Trophoblast cell (in vitro differentiated cells and primary cell): ENCODE measurements around the gene SLC35A4.

Source experiments
- DNase-seq, 2 donors: peaks; one replicate each; pipeline ENCODE4 v3.0.0-alpha.2; 2016
- H2AFZ ChIP-seq: 2 replicates; pipeline ENCODE4 v1.6.1; 2013; ENCODE audit warnings: low read length, moderate library complexity, mild to moderate bottlenecking; ENCODE audit not compliant: insufficient read depth, poor library complexity
- H2AK5ac ChIP-seq: 2 replicates; pipeline ENCODE4 v1.6.1; 2013; ENCODE audit warnings: mild to moderate bottlenecking, low read length
- H2BK120ac ChIP-seq: 2 replicates; pipeline ENCODE4 v1.6.1; 2013; ENCODE audit warnings: low read length, mild to moderate bottlenecking, moderate library complexity; ENCODE audit not compliant: insufficient read depth, poor library complexity
- H2BK12ac ChIP-seq: 2 replicates; pipeline ENCODE4 v1.6.1; 2013; ENCODE audit warnings: mild to moderate bottlenecking, low read length, moderate library complexity
- H2BK5ac ChIP-seq: 2 replicates; pipeline ENCODE4 v1.6.1; 2013; ENCODE audit warnings: low read length, low read depth, moderate library complexity, mild to moderate bottlenecking; ENCODE audit not compliant: poor library complexity
- H3K14ac ChIP-seq: 2 replicates; pipeline ENCODE4 v1.6.1; 2013; ENCODE audit warnings: mild to moderate bottlenecking, low read length
- H3K18ac ChIP-seq: 2 replicates; pipeline ENCODE4 v1.6.1; 2013; ENCODE audit warnings: mild to moderate bottlenecking, low read length
- H3K23ac ChIP-seq: 2 replicates; pipeline ENCODE4 v1.6.1; 2013; ENCODE audit warnings: low read length
- H3K27ac ChIP-seq: 2 replicates; pipeline ENCODE4 v1.5.1; 2013; ENCODE audit warnings: low read depth, mild to moderate bottlenecking, inconsistent platforms, low read length, moderate library complexity
- H3K27me3 ChIP-seq: 2 replicates; pipeline ENCODE4 v1.6.1; 2013; ENCODE audit warnings: inconsistent platforms, mild to moderate bottlenecking, low read length, moderate library complexity; ENCODE audit not compliant: insufficient read depth
- H3K36me3 ChIP-seq, 2 experiments: 1 replicate in 1 of 2; 2 replicates in 1 of 2; pipeline ENCODE4 v1.6.1; 2013; ENCODE audit warnings: low read length in 2 of 2, mild to moderate bottlenecking in 2 of 2, moderate library complexity in 1 of 2; ENCODE audit not compliant: insufficient read depth in 2 of 2, control insufficient read depth in 1 of 2
- H3K4ac ChIP-seq: 2 replicates; pipeline ENCODE4 v1.6.1; 2013; ENCODE audit warnings: low read depth, mild to moderate bottlenecking, low read length, moderate library complexity
- H3K4me1 ChIP-seq, 2 experiments: 1 replicate in 1 of 2; 2 replicates in 1 of 2; pipeline ENCODE4 v1.6.1; 2013; ENCODE audit warnings: low read length in 2 of 2, mild to moderate bottlenecking in 2 of 2, moderate library complexity in 1 of 2; ENCODE audit not compliant: insufficient read depth in 2 of 2, control insufficient read depth in 1 of 2
- H3K4me2 ChIP-seq: 2 replicates; pipeline ENCODE4 v1.6.1; 2013; ENCODE audit warnings: inconsistent platforms, mild to moderate bottlenecking, low read length, moderate library complexity
- H3K4me3 ChIP-seq: 2 replicates; pipeline ENCODE4 v1.5.1; 2013; ENCODE audit warnings: mild to moderate bottlenecking, low read depth, low read length, inconsistent platforms
- H3K79me1 ChIP-seq: one replicate; pipeline ENCODE4 v1.6.1; 2013; ENCODE audit warnings: low read length
- H3K79me2 ChIP-seq: 2 replicates; pipeline ENCODE4 v1.6.1; 2013; ENCODE audit warnings: low read length, mild to moderate bottlenecking; ENCODE audit not compliant: control insufficient read depth, insufficient read depth, poor library complexity
- H3K9ac ChIP-seq: 2 replicates; pipeline ENCODE4 v1.6.1; 2013; ENCODE audit warnings: mild to moderate bottlenecking, low read length
- H3K9me3 ChIP-seq: 2 replicates; pipeline ENCODE4 v1.6.1; 2013; ENCODE audit warnings: low read depth, mild to moderate bottlenecking, control low read depth, inconsistent platforms, low read length; ENCODE audit not compliant: insufficient read depth
- H4K12ac ChIP-seq: 2 replicates; pipeline ENCODE4 v1.6.1; 2013; ENCODE audit warnings: low read depth, mild to moderate bottlenecking, low read length, moderate library complexity
- H4K8ac ChIP-seq: 2 replicates; pipeline ENCODE4 v1.6.1; 2013; ENCODE audit warnings: low read depth, mild to moderate bottlenecking, low read length, moderate library complexity
- H4K91ac ChIP-seq: one replicate; pipeline ENCODE4 v1.6.1; 2013; ENCODE audit warnings: low read depth, mild to moderate bottlenecking, low read length, moderate library complexity
- WGBS: extraction: QIAGEN DNeasy Blood & Tissue Kit; methylation state at CpG from one replicate; pipeline ENCODE4 v1.1.7; 2013; ENCODE audit warnings: missing lambda C conversion rate; ENCODE audit not compliant: insufficient read length, insufficient coverage; ENCODE audit errors: extremely low coverage; 5-methylcytosine and 5-hydroxymethylcytosine counted together

The SLC35A4 gene

DNA sequence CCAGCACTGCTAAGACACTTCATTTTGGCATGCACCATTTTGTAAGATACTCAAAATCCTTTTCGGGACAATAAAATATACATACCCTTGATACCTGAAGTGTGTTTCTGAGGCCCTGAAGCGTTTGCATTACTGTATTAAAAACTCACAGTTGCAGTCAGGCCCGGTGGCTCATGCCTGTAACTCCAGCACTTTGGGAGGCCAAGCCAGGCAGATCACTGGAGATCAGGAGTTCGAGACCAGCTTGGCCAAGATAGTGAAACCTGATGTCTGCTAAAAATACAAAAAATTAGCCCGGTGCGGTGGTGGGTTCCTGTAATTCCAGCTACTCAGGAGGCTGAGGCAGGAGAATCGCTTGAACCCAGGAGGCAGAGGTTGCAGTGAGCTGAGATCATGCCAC lies 19.6 kb upstream of the SLC35A4 start:
- Histone ChIP-seq H4K12ac (no peak overlapping the region), H3K4me1 (peaks cover 10 to 16% of the 10 kb centered on the region in 2 experiments), H3K14ac (no peak overlapping the region), H4K8ac (no peak overlapping the region), H3K27me3 (no peaks in the 10 kb centered on the region), H2BK12ac (no peak overlapping the region), H2BK5ac (no peak overlapping the region), H3K27ac (no peak overlapping the region), H3K9ac (no peak overlapping the region), H3K79me2 (no peaks in the 10 kb centered on the region), H3K18ac (no peak overlapping the region), H2BK120ac (no peak overlapping the region), H3K4me2 (no peak overlapping the region), H3K36me3 (peaks cover 14 to 26% of the 10 kb centered on the region in 2 experiments), H3K9me3 (no peaks in the 10 kb centered on the region), H3K79me1 (no peaks in the 10 kb centered on the region), H4K91ac (no peak overlapping the region), H3K23ac (no peak overlapping the region), H3K4ac (no peak overlapping the region), H3K4me3 (no peak overlapping the region), H2AK5ac (no peak overlapping the region), H2AFZ (no peak overlapping the region)
- WGBS: no CpG with 5 or more reads among the region's 7 CpGs
- no peak for DNase-seq

DNA sequence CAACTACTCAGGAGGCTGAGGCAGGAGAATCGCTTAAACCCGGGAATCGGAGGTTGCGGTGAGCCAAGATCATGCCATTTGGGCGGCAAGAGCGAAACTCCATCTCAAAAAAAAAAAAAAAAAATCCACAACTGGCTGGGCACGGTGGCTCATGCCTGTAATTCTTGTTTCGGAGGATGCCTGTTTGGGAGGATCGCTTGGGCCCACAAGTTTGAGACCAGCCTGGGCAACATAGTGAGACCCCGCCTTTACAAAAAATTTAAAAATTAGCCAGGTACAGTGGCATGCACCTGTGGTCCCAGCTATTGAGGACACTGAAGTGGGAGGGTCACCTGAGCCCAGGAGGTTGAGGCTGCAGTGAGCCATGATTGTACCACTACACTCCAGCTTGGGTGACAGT lies 19.0 kb upstream of the SLC35A4 start:
- Histone ChIP-seq H3K4ac (no peak overlapping the region), H3K79me1 (no peaks in the 10 kb centered on the region), H3K18ac (no peak overlapping the region), H3K9ac (no peak overlapping the region), H3K4me3 (no peak overlapping the region), H3K14ac (no peak overlapping the region), H3K36me3 (peaks cover 19 to 33% of the 10 kb centered on the region in 2 experiments), H2AFZ (no peak overlapping the region), H4K12ac (no peak overlapping the region), H3K27ac (no peak overlapping the region), H2BK120ac (no peak overlapping the region), H3K9me3 (no peaks in the 10 kb centered on the region), H3K4me1 (peaks cover 10 to 16% of the 10 kb centered on the region in 2 experiments), H3K23ac (no peak overlapping the region), H2BK12ac (no peak overlapping the region), H4K91ac (no peak overlapping the region), H3K4me2 (no peak overlapping the region), H4K8ac (no peak overlapping the region), H2AK5ac (no peak overlapping the region), H3K27me3 (no peaks in the 10 kb centered on the region), H2BK5ac (no peak overlapping the region), H3K79me2 (no peaks in the 10 kb centered on the region)
- no CpG with 5 or more reads among the region's 10 CpGs for WGBS
- no peak for DNase-seq

DNA sequence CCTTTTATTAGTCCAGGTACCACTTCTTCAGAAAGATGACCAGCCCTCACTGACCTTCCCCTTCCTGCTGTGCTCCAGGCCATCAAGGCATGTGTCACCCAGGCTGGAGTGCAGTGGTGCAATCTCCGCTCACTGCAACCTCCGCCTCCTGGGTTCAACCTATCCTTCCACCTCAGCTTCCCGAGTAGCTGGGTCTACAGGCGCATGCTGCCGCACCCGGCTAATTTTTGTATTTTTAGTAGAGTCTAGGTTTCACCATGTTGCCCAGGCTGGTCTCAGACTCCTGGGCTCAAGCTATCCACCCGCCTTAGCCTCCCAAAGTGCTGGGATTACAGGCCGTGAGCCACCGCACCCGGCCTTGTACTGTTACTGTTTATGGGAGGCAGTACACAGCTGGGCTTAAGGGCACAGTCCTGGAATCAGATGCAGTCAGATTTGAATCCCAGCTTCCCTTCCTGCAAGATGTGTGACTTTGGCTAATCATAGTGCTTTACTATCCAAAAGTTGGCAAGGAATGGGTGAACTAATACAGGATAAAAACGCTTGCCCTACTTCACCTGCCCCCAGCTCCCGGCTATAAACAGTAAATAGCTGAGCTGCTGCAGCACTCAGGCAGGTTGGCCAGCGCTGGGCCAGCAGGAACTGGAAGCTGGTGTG lies 17.6 kb upstream of the SLC35A4 start:
- H4K8ac ChIP-seq: no peak overlapping the region
- no peak overlapping the region for H3K9ac ChIP-seq
- H3K18ac ChIP-seq: no peak overlapping the region
- peak overlapping the region; percentile 94 for H3K4me2 ChIP-seq
- H3K4ac ChIP-seq: no peak overlapping the region
- no peak overlapping the region for H2BK5ac ChIP-seq
- H3K79me2 ChIP-seq: no peaks in the 10 kb centered on the region
- H4K12ac ChIP-seq: no peak overlapping the region
- H3K23ac ChIP-seq: no peak overlapping the region
- no peak overlapping the region for H2BK120ac ChIP-seq
- H2AK5ac ChIP-seq: no peak overlapping the region
- H2AFZ ChIP-seq: no peak overlapping the region
- peaks cover 10 to 16% of the 10 kb centered on the region in 2 experiments for H3K4me1 ChIP-seq
- peaks cover 26 to 37% of the 10 kb centered on the region in 2 experiments for H3K36me3 ChIP-seq
- H3K14ac ChIP-seq: no peak overlapping the region
- no peak overlapping the region for H3K27ac ChIP-seq
- H3K9me3 ChIP-seq: no peaks in the 10 kb centered on the region
- no peak overlapping the region for H4K91ac ChIP-seq
- no peaks in the 10 kb centered on the region for H3K79me1 ChIP-seq
- H3K27me3 ChIP-seq: no peaks in the 10 kb centered on the region
- no peak overlapping the region for H2BK12ac ChIP-seq
- no CpG with 5 or more reads among the region's 13 CpGs for WGBS
- H3K4me3 ChIP-seq: no peak overlapping the region
- peak; percentile 43 to 56 for DNase-seq

DNA sequence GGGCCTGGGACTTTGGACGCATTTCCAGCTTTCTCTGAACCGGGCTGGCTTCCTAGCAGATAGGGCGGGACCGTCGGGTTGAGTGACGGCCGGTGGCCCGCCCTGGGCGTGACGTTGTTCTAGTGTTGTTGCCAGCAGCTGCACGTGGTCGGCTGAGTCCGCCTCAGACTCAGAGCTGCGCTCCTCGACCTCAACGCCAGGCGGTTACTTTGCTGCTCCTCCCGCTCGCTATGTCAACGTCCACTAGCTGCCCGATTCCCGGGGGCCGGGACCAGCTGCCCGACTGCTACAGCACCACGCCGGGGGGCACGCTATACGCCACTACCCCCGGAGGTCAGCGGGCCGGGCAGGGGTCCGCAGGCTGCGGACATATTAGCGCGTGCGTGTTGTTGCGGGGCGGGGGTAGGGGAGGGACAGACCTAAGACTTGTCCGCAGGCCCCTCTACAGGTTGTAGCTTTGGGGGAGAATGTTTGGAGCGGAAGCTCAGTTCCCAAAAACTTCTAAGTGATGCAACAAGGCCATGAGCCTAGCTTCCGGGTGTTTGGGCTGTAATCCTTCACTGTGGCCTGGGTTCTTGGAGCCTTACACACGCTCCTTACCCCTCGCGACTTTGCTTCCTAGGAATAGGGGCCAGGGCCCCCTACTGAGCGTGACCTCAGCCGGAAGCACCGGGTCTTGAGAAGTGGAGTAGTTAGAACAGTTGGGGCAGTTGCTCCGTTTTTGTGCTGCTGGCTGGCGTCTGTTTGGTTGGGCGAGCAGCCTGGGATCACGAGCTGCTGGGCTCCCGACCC lies 16.9 kb upstream of the SLC35A4 start, which contains the start of gene EIF4EBP3:
Gene EIF4EBP3 (plus strand): TSS at position 155 of the 792 bp plus-strand sequence. CDS start 76 bp downstream, at position 231.
- Histone ChIP-seq H3K27ac (no peak within 1 kb of the TSS), H3K79me1 (no peaks in the 10 kb centered on the region), H3K18ac (no peak within 1 kb of the TSS), H2BK12ac (no peak within 1 kb of the TSS), H2AK5ac (no peak within 1 kb of the TSS), H4K8ac (no peak within 1 kb of the TSS), H3K4me1 (peaks cover 10 to 16% of the 10 kb centered on the region in 2 experiments), H3K9ac (peak within 1 kb of the TSS; percentile 14), H3K4ac (no peak within 1 kb of the TSS), H3K14ac (peak within 1 kb of the TSS; percentile 7), H3K36me3 (peaks cover 23 to 33% of the 10 kb centered on the region in 2 experiments), H2BK5ac (no peak within 1 kb of the TSS), H3K4me2 (peak within 1 kb of the TSS; percentile 94), H4K12ac (peak within 1 kb of the TSS; percentile 15), H2BK120ac (no peak within 1 kb of the TSS), H3K9me3 (no peaks in the 10 kb centered on the region), H2AFZ (no peak within 1 kb of the TSS), H3K79me2 (no peaks in the 10 kb centered on the region), H3K27me3 (no peaks in the 10 kb centered on the region), H4K91ac (no peak within 1 kb of the TSS), H3K4me3 (peak within 1 kb of the TSS; percentile 56), H3K23ac (no peak within 1 kb of the TSS)
- WGBS: no CpG with 5 or more reads among the region's 52 CpGs
- peak; percentile 95 to 98 for DNase-seq
